DOHH2 (cell line): Measurements from ENCODE around the gene ZSWIM1.

Experiments used
- H3F3A ChIP-seq: fragments of 200-600 bp; sonication (generic), shearing (Covaris generic); 2 replicates; pipeline ENCODE4 v1.6.0; 2016; ENCODE audit warnings: antibody characterized with exemption, mild to moderate bottlenecking; ENCODE audit not compliant: control insufficient read depth, insufficient read depth
- H3K27ac ChIP-seq: fragments of 200-600 bp; sonication (generic); 2 replicates; pipeline ENCODE4 v1.5.1; 2014; ENCODE audit warnings: low read depth, mild to moderate bottlenecking, low read length, moderate library complexity
- H3K27me3 ChIP-seq: fragments of 200-600 bp; sonication (generic); 2 replicates; pipeline ENCODE4 v1.6.1; 2014; ENCODE audit warnings: mild to moderate bottlenecking, low read length, mixed read lengths; ENCODE audit not compliant: control insufficient read depth
- H3K36me3 ChIP-seq: fragments of 200-600 bp; sonication (generic); 2 replicates; pipeline ENCODE4 v1.6.1; 2014; ENCODE audit warnings: mild to moderate bottlenecking, low read length, moderate library complexity, mixed read lengths; ENCODE audit not compliant: control insufficient read depth
- H3K4me1 ChIP-seq: fragments of 200-600 bp; sonication (generic); 2 replicates; pipeline ENCODE4 v1.6.1; 2014; ENCODE audit warnings: mild to moderate bottlenecking, low read length, mixed read lengths; ENCODE audit not compliant: control insufficient read depth
- H3K4me2 ChIP-seq: fragments of 200-600 bp; sonication (generic); 2 replicates; pipeline ENCODE4 v1.6.0; 2014; ENCODE audit warnings: mild to moderate bottlenecking, low read length, moderate library complexity
- H3K4me3 ChIP-seq: fragments of 200-600 bp; sonication (generic); 2 replicates; pipeline ENCODE4 v1.5.1; 2014; ENCODE audit warnings: mild to moderate bottlenecking, low read length, mixed read lengths
- H3K79me2 ChIP-seq: fragments of 200-600 bp; sonication (generic); 2 replicates; pipeline ENCODE4 v1.6.1; 2014; ENCODE audit warnings: mild to moderate bottlenecking, low read length, mixed read lengths; ENCODE audit not compliant: control insufficient read depth
- H3K9me2 ChIP-seq: fragments of 200-600 bp; sonication (generic); replicated peaks from 2 replicates; pipeline ENCODE4 v1.6.1; 2014; ENCODE audit warnings: mild to moderate bottlenecking, low read length, mixed read lengths; ENCODE audit not compliant: control insufficient read depth
- H3K9me3 ChIP-seq: fragments of 200-600 bp; sonication (generic); 2 replicates; pipeline ENCODE4 v1.6.1; 2014; ENCODE audit warnings: antibody characterized with exemption, low read length, mixed read lengths; ENCODE audit not compliant: control insufficient read depth, insufficient read depth
- H4K20me1 ChIP-seq: fragments of 200-600 bp; sonication (generic); 2 replicates; pipeline ENCODE4 v1.6.0; 2014; ENCODE audit warnings: low read depth, mild to moderate bottlenecking, antibody characterized with exemption, low read length, moderate library complexity; ENCODE audit not compliant: control insufficient read depth, insufficient read depth
- EZH2phosphoT487 ChIP-seq: fragments of 200-600 bp; sonication (generic); IDR thresholded peaks from 2 replicates; pipeline ENCODE4 v1.6.1; 2017; ENCODE audit warnings: borderline replicate concordance, mild to moderate bottlenecking, antibody characterized with exemption, low read length, moderate library complexity, mixed read lengths
- TF ChIP-seq, protein P1 (sequence below): fragments of 200-600 bp; sonication (generic); IDR thresholded peaks from one replicate; pipeline ENCODE4 v1.5.1; 2014; ENCODE audit warnings: antibody characterized with exemption, mild to moderate bottlenecking, low read depth, low read length; ENCODE audit not compliant: poor library complexity, severe bottlenecking

The ZSWIM1 gene

DNA sequence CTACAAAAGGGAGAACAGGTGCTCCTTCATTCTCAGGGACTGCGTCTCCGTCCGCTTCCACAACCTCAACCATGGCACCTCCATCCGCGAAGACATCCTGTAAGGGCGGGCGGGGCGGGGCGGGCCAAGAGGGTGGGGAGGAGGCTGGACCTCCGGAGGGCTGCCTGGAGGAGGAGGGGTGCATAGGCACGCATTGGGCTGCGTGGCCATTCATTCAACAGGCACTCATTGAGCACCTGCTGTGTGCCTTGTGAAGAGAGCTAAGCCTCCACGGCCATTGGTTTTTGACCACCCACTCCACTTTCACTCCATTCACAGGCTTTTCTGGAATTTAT lies 23.2 kb upstream of the ZSWIM1 start:
- H3K27me3 ChIP-seq: no peaks in the 10 kb centered on the region
- TF ChIP-seq, protein P1, sequence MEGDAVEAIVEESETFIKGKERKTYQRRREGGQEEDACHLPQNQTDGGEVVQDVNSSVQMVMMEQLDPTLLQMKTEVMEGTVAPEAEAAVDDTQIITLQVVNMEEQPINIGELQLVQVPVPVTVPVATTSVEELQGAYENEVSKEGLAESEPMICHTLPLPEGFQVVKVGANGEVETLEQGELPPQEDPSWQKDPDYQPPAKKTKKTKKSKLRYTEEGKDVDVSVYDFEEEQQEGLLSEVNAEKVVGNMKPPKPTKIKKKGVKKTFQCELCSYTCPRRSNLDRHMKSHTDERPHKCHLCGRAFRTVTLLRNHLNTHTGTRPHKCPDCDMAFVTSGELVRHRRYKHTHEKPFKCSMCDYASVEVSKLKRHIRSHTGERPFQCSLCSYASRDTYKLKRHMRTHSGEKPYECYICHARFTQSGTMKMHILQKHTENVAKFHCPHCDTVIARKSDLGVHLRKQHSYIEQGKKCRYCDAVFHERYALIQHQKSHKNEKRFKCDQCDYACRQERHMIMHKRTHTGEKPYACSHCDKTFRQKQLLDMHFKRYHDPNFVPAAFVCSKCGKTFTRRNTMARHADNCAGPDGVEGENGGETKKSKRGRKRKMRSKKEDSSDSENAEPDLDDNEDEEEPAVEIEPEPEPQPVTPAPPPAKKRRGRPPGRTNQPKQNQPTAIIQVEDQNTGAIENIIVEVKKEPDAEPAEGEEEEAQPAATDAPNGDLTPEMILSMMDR: no peak
- TF ChIP-seq EZH2phosphoT487: no peak

DNA sequence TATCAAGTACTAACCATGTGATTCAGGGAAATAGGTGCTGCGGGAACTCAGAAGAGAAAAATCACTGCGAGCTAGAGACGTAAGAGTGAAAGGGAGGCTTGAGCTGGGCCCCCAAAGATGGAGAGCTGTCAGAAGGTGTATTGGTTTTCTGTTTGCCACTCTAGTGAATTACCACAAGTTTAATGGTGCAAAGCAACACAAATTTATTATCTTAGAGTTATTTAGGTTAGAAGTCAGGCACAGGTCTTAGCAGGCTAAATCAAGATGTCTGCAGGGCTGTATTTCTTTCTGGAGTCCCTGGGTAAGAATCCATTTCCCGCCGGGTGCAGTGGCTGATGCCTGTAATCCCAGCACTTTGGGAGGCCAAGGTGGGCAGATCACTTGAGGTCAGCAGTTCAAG lies 21.1 kb upstream of the ZSWIM1 start:
- H4K20me1 ChIP-seq: no peaks in the 10 kb centered on the region
- H3K4me3 ChIP-seq: no peak overlapping the region
- no peak overlapping the region for H3K4me2 ChIP-seq
- peaks cover 27% of the 10 kb centered on the region for H3K79me2 ChIP-seq
- H3K36me3 ChIP-seq: 0 out of 2 replicates have a peak, but pooled peaks cover 2% of the 10 kb centered on the region
- TF ChIP-seq, protein P1: no peak
- no peak for TF ChIP-seq EZH2phosphoT487
- H3K9me3 ChIP-seq: no peaks in the 10 kb centered on the region
- no peak overlapping the region for H3K27ac ChIP-seq
- H3K4me1 ChIP-seq: peaks cover 22% of the 10 kb centered on the region
- no peaks in the 10 kb centered on the region for H3K27me3 ChIP-seq
- no peaks in the 10 kb centered on the region for H3K9me2 ChIP-seq
- H3F3A ChIP-seq: no peaks in the 10 kb centered on the region

More for the DNA sequence above, 23.2 kb upstream of the ZSWIM1 start:
- H3K4me3 ChIP-seq: peak overlapping the region; percentile 78
- peak overlapping the region; percentile 78 for H3K4me2 ChIP-seq
- no peaks in the 10 kb centered on the region for H3K9me2 ChIP-seq
- H3K27ac ChIP-seq: peak overlapping the region; percentile 47
- no peaks in the 10 kb centered on the region for H3F3A ChIP-seq
- no peaks in the 10 kb centered on the region for H4K20me1 ChIP-seq
- peaks cover 31% of the 10 kb centered on the region for H3K79me2 ChIP-seq
- 0 out of 2 replicates have a peak, but pooled peaks cover 6% of the 10 kb centered on the region for H3K36me3 ChIP-seq
- no peaks in the 10 kb centered on the region for H3K9me3 ChIP-seq
- H3K4me1 ChIP-seq: peaks cover 22% of the 10 kb centered on the region

DNA sequence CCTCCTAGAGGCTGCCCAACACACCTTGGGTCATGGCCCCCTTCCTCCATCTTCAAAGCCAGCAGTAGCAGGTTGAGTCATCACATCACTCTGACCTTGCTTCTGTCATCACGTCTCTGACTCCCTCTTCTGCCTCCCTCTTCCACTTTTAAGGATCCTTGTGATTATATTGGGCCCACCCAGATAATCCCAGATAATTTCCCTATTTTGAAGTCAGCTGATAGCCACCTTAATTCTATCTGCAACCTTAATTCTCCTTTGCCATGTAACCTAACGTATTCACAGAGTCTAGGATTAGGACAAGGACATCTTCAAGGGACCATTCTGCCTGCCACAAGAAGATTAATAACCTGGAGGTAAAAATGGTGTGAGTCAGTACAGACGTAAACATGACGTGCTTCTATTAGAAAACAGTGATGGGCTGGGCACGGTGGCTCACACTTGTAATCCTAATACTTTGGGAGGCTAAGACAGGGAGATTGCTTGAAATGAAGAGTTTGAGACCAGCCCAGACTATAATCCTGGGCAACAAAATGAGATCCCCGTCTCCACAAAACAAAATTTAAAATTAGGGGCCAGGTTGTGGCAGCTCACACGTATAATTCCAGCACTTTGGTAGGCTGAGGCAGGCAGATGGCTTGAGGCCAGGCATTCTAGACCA lies 20.3 kb upstream of the ZSWIM1 start:
- Histone ChIP-seq H3K9me3 (no peaks in the 10 kb centered on the region), H3K27ac (no peak overlapping the region), H3K79me2 (peaks cover 21% of the 10 kb centered on the region), H4K20me1 (no peaks in the 10 kb centered on the region), H3K36me3 (no peaks in the 10 kb centered on the region), H3K9me2 (no peaks in the 10 kb centered on the region), H3K4me1 (peaks cover 18% of the 10 kb centered on the region), H3F3A (no peaks in the 10 kb centered on the region), H3K4me3 (no peak overlapping the region), H3K4me2 (no peak overlapping the region), H3K27me3 (no peaks in the 10 kb centered on the region)
- TF ChIP-seq, protein P1: no peak
- TF ChIP-seq EZH2phosphoT487: no peak
